GM18519 (cell line): ENCODE data around the gene ARHGEF12.

Experiments
- ATAC-seq: cut with Tn5 transposase; IDR thresholded peaks from one replicate; pipeline ENCODE4 v1.9.1; 2021; ENCODE audit warnings: mild to moderate bottlenecking, moderate library complexity; ENCODE audit not compliant: unreplicated experiment, low FRiP score

ARHGEF12 gene

GRCh38 chr11:120409655-120410054 lies 73.4 kb downstream of the ARHGEF12 start:
- ATAC-seq, result no peak

GRCh38 chr11:120410622-120411380 lies 74.6 kb downstream of the ARHGEF12 start:
- no peak for ATAC-seq

GRCh38 chr11:120413480-120413879 lies 77.3 kb downstream of the ARHGEF12 start:
- no peak for ATAC-seq

- no peak for ATAC-seq
Observed at GRCh38 chr11:120420572-120420971, 84.4 kb downstream of the ARHGEF12 start.

- no peak for ATAC-seq
Observed at GRCh38 chr11:120424185-120424969, 88.2 kb downstream of the ARHGEF12 start.

GRCh38 chr11:120424970-120425332 lies 88.7 kb downstream of the ARHGEF12 start:
- ATAC-seq, result no peak

- ATAC-seq, result no peak
Observed at GRCh38 chr11:120425527-120425926, 89.3 kb downstream of the ARHGEF12 start.

GRCh38 chr11:120430146-120430545 lies 93.9 kb downstream of the ARHGEF12 start:
- no peak for ATAC-seq

GRCh38 chr11:120431633-120432032 lies 95.4 kb downstream of the ARHGEF12 start:
- ATAC-seq, result no peak

GRCh38 chr11:120432056-120433018 lies 96.1 kb downstream of the ARHGEF12 start:
- ATAC-seq, result no peak

GRCh38 chr11:120441592-120441991 lies 105.4 kb downstream of the ARHGEF12 start:
- ATAC-seq, result no peak

GRCh38 chr11:120442031-120442430 lies 105.8 kb downstream of the ARHGEF12 start:
- no peak for ATAC-seq

- ATAC-seq, result no peak
Observed at GRCh38 chr11:120446802-120447201, 110.6 kb downstream of the ARHGEF12 start.

GRCh38 chr11:120448240-120448639 lies 112.0 kb downstream of the ARHGEF12 start:
- no peak for ATAC-seq

GRCh38 chr11:120455487-120455886 lies 119.3 kb downstream of the ARHGEF12 start:
- ATAC-seq, result no peak

- no peak for ATAC-seq
Observed at GRCh38 chr11:120457996-120458395, 121.8 kb downstream of the ARHGEF12 start.

- no peak for ATAC-seq
Observed at GRCh38 chr11:120462825-120463224, 126.6 kb downstream of the ARHGEF12 start.

GRCh38 chr11:120465921-120466534 lies 129.8 kb downstream of the ARHGEF12 start:
- no peak for ATAC-seq

- no peak for ATAC-seq
Observed at GRCh38 chr11:120467627-120468026, 131.4 kb downstream of the ARHGEF12 start.

- ATAC-seq, result no peak
Observed at GRCh38 chr11:120471131-120471530, 134.9 kb downstream of the ARHGEF12 start.
